Measurements from ENCODE around the gene CITED4.

CITED4 gene

DNA sequence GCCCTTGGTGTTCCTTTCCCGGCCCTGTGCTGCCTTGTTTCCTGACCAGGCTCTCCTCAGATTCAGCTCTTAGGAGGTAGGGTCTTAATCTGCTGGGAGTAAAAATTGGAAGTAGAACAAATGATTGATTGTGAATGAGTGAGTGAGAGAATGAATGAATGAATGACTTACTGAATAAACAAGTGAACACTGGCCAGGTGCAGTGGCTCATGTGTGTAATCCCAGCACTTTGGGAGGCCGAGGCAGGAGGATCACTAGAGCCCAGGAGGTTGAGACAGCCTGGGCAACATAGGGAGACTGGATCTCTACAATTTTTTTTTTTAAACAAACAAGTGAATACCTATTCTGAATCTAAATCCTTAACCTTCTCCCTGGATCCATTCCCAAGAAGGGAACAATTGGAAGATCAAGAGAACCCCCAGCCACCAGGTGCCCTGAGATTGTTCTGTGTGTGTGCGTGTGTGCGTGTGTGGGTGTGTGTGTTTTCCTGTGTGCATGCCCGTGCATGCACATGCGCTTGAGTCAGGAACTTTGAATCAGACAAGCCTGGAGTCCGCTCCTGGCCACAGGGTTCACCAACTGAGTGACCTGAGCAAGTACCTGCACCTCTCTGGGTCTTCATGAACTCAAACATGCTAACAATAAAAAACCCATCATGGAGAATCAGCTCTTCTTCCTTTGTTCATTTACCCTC lies 24.3 kb upstream of the CITED4 start:
- no peak for DNase-seq (ENCODE audit: low read depth in 2 of 2)

DNA sequence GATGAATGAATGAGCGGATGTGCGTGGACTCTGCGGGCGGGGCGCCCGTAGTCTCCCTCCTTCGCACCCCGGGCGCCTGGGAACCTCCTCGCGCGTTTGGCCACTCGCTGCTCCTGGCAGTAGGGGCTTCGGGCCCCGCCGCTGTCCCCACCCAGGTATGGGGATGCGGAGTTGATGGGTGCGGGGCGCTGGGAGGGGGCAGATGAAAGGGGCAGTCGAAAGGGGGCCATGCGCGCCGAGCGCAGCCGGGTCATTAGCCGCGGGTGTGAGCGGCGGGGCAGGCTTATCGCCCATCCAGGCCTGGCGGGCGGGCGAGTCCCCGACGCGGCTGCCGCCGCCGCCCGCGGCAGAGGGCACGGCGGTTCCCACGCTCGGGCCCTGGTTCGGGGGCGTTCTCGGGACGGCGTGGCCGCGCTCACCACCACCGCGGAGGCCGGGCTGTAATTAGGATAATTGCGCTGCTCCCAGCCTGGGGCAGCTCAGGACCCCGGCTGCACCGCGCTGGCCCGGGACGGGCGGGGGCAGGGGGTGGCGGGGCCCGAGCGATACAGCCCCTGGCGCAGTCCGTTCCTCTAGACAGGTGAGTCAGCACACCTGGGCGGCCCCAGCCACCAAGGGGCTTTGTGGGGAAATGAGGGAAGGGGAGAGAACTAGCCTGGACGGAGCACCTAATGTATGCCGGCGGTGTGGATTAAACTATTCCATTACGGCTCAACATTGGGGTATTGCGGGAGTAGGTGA lies 22.1 kb upstream of the CITED4 start:
- DNase-seq (ENCODE audit: low read depth in 2 of 2) = no peak

DNA sequence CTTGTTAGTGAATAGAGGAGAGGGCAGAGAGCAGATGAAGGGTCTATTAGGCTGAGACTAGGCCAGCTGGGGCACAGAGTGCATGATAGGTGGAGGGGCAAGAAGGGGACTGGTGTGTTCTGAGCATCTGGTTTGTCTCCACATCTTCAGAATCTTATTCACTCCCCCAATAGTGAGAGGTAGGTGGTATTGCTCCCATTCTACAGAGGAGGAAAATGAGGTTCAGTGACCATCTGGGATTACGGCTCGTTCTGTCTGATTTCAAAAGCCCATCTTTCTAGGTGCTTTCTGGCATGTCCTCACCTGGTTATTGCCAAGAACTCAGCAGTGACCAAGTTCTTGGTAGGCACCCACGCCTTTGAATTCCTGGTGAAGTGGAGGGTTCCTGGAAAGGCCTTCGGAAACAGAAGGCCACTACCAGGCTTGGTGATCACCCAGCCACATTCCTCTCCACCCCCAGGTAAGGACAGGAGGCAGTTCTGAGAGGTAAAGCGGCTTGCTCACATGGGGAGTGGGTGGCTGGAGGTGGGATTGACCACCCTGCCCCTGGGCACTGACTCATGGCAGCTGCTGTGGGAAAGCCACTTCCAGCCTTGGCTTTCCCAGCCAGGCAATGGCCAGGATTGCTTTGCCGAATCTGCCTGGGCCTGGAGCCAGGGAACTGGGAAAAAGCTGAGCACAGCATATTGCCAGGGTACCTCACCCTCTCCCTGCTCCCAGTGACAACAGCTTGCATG lies 18.8 kb upstream of the CITED4 start:
- DNase-seq (ENCODE audit: low read depth in 2 of 2) = no peak

DNA sequence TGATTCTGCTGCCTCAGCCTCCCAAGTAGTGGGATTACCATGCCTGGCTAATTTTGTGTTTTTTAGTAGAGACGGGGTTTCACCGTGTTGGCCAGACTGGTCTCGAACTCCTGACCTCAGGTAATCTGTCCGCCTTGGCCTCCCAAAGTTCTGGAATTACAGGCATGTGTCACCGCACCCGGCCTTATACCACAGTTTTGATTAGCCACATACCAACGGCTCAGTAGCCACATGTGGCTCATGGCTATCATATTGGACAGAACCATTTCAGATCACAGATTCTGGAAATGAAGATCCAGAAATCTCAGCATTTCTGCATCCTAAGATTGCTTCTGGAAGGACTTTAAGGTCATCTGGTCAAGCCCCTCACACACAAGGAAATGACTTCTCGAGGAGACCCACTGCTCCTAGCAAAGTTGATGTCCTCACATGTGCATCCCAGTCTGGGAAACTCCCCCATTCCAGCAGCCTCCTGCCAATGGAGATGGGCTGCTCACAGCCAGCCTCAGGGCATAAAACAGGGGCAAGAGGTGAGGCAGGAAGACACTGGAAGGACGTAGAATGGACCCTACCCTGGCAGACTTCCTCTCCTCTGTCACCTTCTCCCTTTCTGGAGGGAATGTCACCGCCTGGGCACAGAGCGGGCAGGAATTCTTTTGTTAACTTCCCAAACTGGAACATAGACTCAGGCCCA lies 17.5 kb upstream of the CITED4 start:
- no peak for DNase-seq (ENCODE audit: low read depth in 2 of 2)

DNA sequence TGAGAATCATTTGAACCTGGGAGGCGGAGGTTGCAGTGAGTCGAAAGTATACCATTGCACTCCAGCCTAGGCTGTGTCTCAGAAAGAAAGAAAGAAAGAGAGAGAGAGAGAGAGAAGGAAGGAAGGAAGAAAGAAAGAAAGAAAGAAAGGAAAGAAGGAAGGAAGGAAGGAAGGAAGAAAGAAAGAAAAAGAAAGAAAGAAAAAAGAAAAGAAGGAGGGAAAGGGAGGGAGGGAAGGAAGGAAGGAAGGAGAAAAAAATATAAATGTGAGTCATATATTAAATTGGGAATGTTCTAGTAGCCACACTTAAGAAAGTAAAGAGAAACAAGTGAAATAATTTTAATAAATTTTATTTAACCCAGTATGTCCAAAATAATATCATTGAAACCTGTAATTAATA lies 16.7 kb upstream of the CITED4 start:
- DNase-seq (ENCODE audit: low read depth in 2 of 2) = no peak

DNA sequence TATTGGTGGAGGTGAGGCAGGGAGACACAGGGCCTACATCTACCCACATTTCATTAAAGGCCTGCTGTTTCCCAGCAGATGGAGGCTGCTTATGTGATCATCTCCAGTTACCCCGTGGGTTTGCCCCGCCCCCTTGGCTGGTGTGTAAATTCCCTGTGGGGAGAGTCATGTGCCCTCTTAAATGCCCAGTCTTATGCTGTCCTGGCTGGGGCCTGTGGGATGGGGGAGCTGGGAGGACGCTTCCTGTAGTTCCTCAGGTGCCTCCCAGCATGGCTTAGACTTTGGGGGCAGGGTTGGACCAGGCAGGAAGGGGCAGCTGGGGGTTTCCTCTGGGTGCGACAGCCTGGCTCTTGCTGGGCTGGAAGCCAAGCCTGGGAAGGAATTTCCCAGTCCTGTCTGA lies 15.5 kb upstream of the CITED4 start:
- no peak for DNase-seq (ENCODE audit: low read depth in 2 of 2)

DNA sequence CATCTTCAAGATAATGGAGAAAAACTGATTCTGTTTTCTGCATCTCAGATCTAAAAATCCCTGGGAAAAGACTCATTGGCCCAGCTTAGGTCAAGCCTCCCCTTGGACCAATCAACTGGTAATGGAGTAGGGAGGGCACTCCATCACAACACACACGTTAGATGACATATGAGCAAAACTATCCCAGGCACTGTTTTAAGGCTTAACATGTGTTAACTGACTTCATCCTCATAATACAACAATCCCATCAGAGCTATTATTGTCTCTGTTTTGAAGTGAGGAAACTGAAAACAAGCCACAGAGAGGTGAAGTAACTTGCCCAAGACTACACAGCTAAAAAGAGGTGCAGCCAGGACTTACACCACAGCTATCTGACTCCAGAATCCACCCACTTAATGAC lies 14.7 kb upstream of the CITED4 start:
- no peak for DNase-seq (ENCODE audit: low read depth in 2 of 2)

DNA sequence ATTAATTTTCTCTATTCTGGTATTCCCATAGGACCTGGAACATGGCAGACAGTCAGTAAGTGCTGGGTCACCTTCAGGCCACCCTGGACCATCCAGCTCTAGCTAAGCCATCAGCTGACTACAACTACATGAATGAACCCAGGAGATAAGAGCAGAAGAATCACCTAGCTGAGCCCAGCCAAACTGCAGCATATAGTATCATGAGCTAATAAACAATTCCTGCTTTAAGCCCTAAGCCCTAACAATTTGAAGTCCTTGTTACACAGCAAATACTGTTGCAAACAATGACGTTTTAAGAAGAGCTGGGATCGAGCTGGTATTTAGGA lies 14.2 kb upstream of the CITED4 start:
- no peak for DNase-seq (ENCODE audit: low read depth in 2 of 2)

DNA sequence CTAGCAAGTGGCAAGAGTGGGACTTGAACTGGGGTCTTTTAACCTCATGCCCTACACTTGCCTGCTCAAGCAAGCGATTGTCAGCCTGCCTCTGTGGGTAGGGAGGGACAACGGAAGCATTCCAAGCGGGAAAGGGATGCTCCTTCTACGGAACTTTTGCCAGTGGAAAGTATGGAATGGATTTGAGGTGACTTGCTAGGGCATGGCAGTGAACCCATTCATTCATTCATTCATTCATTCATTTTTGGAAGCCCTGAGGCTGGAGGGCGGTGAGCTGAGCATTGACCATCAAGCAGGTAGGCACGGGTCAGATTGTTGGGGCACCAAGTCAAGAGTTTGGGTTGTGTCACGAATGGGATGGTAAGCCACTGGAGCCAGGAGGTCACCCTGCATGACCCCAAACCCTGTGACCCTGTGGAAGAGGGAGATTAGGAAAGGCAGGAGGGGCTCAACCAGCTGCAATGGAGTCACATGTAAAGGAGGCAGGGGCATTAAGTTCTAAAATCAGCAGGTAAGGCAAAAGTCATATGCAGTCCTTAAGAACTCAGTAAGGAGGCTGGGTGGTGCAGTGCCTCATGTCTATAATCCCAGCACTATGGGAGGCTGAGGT lies 11.8 kb upstream of the CITED4 start:
- DNase-seq (ENCODE audit: low read depth in 2 of 2) = no peak

DNA sequence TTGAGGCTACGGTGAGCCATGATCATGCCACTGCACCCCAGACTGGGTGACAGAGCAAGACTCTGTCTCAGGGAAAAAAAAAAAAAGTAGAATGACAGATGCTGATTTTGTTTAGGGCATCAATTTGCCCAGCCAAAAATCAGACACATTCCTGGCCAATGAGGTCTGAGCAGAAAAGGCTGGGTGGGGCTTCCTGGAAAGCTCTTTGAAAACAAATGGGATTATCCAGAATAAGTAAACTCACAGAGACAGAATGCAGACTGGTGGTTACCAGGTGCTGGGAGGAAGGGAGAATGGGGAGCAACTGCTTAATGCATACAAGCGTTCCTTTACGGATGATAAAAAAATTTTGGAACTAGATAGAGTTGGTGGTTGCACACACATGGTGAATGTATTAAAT lies 10.1 kb upstream of the CITED4 start:
- no peak for DNase-seq (ENCODE audit: low read depth in 2 of 2)

DNA sequence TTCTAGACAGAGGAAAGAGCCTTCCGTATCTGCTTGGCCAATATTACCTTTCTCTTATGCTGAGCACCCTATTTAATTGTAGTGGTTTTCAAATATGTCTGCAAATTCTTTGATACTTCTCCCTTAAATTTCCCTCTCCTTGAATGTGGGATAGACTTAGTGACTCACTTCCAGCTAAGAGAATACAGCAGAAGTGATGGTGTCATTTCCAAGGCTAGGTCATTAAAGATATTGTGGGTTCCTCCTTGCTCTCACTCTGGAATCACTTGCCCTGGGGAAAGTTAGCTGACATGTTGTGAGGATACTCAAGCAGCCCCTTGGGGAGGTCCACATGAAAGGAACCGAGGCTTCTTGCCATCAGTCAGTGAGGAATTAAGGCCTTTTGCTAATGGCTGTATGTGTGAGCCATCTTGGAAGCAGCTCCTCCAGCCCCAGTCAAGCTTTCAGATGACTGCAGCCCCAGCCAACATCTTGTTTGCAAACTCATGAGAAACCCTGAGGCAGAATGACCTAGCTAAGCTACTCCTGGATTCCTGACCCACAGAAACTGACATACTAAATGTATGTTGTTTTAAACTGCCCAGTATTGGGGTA lies 8.1 kb upstream of the CITED4 start:
- DNase-seq (ENCODE audit: low read depth in 2 of 2) = no peak

DNA sequence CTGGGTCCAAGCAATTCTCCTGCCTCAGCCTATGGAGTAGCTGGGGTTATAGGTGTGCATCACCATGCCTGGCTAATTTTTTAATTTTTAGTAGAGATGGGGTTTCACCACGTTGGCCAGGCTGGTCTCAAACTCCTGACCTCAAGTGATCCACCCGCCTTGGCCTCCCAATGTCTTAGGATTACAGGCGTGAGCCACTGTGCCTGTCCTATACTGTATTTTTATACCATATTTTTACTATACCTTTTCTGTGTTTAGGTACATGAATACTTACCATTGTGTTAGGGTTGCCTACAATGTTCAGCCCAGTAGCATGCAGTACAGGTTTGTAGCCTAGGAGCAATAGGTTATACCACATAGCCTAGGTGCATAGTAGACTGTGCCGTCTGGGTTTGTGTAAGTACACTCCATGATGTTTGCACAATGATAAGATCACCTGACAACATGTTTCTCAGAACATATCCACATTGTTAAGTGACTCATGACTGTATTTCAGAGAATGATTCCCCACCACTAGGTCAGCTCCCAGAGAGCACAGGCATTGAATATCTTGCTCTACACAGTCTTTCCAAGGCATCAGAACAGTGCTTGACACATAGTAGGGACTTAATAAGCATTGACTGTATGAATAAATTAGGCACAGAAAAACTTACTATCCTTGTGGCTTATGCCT lies 6.0 kb upstream of the CITED4 start:
- no peak for DNase-seq (ENCODE audit: low read depth in 2 of 2)

DNA sequence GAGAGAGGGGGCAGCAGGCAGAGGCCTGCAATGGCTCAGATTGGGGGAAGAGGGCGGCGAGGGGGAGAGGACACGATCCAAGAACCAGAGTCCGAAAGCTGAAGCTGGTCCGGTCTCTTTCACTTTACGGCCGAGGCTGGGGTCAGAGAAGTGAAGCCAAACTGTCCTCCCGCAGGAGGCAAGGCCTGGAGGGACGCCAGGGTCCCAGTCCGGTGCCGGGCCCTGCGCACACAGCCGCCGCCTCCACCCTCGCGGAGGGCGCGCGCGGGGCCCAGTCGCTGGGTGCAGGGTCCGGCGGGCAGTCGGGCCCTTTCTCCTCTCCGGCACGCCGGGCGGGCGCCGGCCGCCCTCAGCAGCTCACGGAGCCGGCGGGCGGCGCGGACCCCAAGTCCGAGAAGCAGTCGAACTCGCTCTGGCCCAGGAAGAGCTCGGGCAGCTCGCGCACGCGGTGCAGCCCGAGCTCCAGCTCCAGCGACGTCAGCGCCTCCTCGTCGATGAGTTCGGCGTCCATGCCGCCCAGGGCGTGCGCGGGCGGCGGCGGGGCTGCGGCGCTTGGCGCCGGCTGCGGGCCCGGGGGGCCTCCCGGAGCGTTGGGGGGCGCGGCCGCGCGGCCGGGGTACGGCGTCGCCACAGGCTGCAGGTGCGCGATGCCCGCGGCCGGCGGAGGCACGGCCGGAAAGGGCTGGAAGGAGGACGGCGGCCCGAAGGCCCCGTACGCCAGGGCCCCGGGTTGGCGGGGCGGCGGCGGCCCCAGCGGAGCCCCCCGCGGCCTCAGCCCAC lies 749 bp downstream of the CITED4 start:
- peak; percentile 18 to 30 for DNase-seq (ENCODE audit: low read depth in 2 of 2)

DNA sequence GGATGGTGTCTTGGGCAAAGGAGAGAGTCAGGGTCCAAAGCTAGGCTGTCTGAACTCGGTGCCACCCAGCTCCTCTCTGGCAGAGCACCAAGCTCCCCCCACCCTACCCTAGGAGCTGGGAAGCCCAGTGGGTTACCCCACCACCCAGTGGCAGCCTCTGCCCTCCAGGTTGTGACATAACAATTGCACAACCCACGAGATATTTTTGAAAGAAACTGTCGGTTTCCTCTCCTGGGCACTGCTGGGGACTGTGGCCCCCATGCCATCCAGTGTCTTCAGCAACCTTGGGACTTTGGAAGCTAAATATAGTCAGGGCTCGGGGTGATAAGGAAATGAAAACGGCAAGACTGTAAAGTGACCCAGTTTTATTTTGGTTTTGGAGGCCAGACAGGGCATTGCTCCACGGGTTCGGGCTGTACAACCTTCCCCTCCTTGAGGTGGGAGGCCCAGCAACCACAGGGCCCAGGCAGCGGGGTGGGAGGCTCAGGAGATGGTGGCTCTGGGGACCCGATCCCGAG lies 1.4 kb downstream of the CITED4 start:
- DNase-seq (ENCODE audit: low read depth in 2 of 2) = no peak

DNA sequence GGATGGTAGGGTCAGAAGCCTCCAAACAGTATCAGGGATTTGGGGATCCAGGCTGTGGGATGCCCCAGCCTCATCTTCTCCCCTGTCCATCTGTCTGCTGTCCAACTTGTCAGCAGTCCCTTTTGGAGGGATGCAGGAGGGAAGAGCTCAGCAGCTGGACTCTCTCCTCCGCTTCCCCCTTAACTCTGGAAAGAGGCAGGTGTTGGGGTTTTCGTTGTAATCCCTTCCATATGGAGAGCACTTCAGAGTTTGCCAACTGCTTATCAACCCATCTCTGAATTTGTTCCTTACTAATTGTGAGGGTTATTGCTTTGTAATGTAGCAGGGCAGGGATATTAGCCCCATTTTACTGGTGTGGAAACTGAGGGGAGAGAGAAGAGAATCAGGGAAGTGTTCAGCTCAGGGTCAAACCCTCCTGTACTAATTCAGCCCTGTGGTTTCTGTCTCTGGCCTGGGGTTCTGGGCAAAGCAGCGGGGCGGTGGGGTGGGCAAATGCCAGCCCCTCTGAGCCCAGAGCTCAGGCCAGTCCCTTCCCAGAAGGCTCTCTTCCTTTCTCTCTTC lies 3.2 kb downstream of the CITED4 start:
- no peak for DNase-seq (ENCODE audit: low read depth in 2 of 2)

DNA sequence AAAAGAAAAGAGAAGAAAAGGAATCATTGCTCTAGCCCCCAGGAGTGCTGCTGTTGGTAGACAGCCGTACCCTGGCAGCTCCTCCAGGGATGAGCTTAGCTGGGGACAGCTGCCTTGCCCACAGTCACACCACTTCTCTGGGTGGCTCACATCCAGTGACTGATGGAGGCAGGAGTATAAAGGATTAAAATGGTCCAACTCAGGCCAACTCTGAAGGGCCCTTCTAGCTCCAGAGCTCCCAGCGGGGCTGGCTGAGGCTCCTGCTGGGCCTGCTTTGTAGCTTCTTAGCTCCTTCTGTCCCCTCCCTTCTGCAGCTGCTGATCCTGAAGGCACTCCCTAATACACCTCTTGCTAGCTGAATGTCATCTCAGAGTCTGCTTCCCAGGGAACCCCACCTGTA lies 4.4 kb downstream of the CITED4 start:
- no peak for DNase-seq (ENCODE audit: low read depth in 2 of 2)

DNA sequence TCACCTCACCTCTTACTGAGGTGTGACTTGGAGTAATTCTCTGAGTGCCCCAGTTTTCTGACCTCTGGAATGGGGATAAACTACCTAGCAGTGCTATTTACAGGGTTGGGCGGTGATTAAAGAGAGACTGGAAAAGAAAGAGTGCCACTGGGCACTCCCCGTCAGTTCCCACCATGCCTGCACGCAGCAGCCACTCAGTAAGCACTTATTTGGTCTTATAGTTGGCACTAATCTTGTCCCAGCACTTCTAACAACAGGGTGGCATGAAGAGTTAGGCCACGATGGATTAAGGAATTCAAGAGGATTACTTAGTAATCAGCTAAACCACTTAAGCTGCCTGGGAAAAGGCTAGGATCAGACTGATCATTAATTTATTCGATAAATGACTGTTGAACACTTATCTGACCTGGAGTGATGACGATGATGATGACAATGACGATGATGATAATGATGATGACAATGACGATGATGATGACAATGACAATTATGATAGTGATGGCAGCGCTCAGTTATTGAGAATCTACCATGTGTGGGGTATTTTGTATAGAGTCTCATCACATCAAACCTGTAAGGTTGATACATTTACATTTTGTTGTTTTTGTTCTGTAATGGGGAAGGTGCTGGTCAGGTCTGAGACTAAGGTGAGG lies 5.4 kb downstream of the CITED4 start:
- DNase-seq (ENCODE audit: low read depth in 2 of 2) = no peak

DNA sequence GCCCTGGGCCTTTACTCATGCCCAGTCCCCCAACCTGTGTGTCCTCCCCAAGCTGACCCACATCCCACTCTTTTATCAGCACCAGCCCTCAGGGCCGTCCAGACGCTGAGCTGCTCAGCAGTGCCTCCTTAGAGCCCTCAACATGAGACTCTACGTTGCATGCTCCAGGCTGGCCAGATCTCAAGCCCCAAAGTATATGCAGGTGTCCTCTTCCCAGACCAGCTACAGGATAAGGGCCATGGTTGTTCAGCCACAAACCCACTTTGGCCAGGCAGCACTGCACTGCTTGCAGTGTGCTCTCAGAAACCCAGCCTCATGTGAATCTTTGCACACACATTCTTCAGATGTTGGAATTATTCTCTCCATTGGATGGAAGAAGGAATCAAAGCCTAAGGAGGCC lies 6.0 kb downstream of the CITED4 start:
- DNase-seq (ENCODE audit: low read depth in 2 of 2) = no peak

DNA sequence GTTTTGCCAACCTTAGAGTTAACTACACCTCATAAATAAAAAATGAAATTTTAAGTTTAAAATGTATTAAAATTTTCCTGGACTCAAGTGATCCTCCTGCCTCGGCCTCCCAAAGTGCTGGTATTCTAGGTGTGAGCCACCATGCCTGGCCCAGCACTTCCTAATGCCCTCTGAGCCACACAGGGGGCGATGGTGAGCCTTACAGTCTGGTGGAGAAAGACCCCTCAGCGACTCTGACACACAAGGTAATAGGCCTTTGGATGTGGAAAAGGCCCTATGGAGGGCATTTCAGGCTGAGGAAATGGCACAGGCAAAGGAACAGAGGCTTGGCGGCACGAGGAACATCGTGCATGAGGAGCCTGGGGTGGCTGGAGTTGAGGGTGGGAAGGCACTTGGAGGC lies 6.7 kb downstream of the CITED4 start:
- no peak for DNase-seq (ENCODE audit: low read depth in 2 of 2)

DNA sequence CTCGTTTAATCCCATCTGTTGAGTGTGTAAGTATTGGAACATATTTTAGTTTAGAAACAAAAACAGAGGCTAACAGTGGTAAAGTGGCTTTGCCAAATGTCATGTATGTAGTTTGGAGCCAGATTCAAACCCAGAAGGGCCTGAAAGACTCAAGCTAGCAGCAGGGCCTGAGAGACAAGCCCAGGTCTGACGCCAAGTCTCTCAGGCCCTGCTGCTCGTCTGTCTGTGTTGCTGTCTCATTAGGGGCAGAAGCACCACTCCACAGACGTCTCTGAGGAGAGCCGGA lies 8.3 kb downstream of the CITED4 start:
- DNase-seq (ENCODE audit: low read depth in 2 of 2) = no peak

Data from stimulated activated CD4-positive, alpha-beta T cell treated with anti-CD3 and anti-CD28 coated beads, Interleukin-4, amount 100 ng/mL, for 48 hours (primary cell).